Renal cortex interstitium (tissue), 11 donors: ENCODE results near the gene ADGRG1. TPM values are rescaled to one million over a fixed set of nuclear protein-coding genes. Genes with fewer than 3 reads are reported as not detected.
"Not testable (repeated sequence)": the region's sequence is repeated elsewhere in the genome, so short reads cannot be mapped to it uniquely, and the experiment has no call there.

Source experiments
- DNase-seq, 11 donors: peaks; one replicate each; pipeline ENCODE4 v3.0.0-alpha.2; 2013; ENCODE audit warnings: low read depth in 9 of 11, low spot score in 4 of 11; ENCODE audit errors: extremely low read depth in 1 of 11
- polyA plus RNA-seq, 3 donors: library from polyadenylated mRNA; unstranded; fragments of 120-200 nt; gene quantifications; one replicate each; pipeline ENCODE4 v1.2.1, GENCODE V29; 2013; ENCODE audit not compliant: insufficient read length in 3 of 3

Gene ADGRG1
- polyA plus RNA-seq, 3 donors: 58.2 to 93.6 (median 59.3) TPM

DNA sequence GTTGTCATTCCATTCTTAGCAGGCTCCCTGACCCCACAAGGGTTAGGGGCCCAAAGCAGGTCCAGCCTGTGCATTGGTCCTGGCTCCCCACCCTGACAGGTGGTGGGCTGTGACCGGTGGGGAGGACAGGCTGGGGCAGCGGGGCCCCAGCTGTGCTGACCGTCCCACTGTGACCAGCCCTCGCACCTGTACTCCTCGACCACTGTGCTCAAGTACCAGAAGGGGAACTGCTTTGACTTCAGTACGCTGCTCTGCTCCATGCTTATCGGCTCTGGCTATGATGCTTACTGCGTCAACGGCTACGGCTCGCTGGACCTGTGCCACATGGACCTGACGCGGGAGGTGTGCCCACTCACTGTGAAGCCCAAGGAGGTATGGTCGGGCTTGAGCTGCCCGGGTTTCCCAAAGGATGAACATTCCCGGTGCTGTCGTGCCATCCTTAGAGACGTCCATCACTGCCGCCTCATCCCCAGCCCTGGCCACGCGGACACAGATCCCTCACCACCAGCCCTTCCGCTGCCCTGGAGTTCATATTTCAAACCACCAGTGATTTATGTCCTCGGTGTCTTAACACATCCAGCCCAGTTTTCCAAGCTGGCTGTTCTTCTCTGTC, 73.4 kb downstream of the ADGRG1 start:
- peak in 3 of 11 donors; percentile 40 to 48 (median 42) for DNase-seq

DNA sequence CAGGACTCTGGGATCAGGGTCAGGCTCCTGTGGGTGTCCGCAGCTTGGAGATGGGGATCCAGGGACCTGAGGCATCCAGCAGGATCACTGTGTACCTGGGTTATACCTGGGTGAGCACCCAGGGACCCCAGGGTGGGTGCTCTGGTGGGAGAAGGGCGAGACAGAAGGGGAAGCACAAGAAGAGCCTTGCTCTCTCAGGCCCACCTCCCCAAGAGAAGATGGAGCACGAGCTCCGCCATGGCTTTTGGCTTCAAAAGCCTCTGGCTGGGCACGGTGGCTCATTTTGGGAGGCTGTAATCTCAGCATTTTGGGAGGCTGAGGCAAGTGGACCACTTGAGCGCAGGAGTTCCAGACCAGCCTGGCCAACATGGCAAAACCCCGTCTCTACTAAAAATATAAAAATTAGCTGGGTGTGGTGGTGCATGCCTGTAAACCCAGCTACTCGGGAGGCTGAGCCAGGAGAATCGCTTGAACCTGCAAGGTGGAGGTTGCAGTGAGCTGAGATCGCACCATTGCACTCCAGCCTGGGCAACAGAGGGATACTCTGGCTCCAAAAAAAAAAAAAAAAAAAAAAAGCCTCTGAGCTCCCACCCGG, 75.1 kb downstream of the ADGRG1 start:
- DNase-seq: no peak

DNA sequence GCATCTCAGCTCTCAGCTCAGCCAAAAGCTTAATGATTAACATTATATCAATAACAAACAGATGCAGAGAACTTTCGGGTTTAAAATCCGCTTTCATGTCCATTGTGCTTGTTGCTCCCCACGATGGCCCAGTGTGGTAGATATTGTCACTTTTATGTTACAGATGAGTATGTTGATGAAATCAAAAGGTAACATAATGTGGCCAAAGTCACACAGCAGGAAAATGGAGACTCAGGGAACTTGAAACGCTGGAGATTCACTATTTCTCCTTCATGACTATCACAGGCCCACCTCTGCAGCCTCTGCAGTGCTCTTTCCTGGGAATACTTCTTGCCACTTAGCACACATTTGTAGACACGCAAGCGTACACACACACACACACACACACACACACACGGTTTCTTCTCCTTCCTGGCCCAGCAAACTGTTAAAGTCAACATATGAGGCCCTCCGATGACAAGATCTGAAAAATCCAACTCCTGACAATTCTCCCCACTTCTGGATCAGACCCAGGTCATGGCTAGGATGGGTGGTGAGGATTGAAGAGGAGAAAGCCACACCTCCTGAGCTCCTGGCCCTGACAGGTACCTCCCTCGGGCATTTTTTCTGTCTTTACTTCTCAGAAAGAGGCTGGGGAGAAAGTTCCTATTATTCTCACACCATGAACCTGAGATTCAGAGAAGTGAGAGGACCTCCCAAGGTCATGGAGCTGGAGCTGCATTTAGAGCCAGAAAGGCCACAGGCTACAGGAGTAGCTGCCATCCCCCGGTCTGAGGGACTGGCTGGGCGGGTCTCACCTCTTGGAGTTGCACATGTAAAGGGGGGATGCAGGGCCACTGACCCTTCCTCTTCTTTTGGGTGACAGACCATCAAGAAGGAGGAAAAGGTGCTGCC, 75.8 kb downstream of the ADGRG1 start:
- DNase-seq: no peak

DNA sequence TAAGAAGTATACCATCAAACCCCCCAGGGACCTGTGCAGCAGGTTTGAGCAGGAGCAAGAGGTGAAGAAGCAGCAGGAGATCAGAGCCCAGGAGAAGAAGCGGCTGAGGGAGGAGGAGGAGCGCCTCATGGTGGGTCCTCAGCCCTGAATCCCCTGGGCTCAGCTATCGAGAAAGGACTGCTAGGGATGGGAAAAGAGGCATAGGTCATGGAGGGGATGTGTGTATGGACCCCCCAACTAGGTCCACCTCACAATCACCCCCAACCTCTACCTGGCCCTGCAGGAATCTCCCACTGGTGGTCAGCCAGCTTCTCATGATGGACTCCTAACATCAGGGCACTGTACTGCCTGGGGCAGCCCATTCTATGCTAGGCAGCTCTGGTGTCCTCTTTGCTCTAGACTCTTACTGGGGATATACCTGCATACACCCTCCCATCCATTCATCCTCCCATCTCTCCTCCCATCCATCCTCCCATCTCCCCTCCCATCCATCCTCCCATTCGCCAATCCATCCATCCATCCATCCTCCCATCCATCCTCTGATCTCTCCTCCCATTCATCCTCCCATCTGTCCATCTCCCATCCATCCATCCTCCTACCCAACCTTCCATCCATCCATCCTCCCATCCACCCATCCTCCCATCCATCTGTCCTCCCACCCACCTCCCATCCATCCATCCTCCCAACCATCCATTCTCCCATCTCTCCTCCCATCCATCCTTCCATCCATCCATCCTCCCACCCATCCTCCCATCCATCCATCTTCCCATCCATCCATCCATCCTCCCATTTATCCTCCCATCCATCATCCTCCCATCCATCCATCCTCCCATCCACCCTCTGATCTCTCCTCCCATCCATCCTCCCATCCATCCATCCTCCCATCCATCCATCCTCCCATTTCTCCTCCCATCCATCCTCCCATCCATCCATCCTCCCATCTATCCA, 76.7 kb downstream of the ADGRG1 start:
- DNase-seq: no peak

DNA sequence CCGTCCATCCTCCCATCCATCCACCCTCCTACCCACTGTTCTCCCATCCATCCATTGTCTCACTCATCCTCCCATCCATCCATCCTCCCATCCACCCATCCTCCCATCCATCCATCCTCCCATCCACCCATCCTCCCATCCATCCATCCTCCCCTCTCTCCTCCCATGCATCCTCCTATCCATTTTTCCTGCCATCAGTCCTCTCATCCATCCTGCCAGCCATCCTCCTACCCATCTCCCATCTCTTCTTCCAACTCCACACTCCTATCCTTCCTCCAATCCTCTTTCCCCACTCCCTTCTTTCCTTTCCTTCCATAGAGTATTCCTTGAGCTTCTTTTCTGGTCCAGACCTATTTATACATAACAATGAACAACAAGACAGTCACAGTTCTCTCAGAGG, 78.3 kb downstream of the ADGRG1 start:
- no peak for DNase-seq

DNA sequence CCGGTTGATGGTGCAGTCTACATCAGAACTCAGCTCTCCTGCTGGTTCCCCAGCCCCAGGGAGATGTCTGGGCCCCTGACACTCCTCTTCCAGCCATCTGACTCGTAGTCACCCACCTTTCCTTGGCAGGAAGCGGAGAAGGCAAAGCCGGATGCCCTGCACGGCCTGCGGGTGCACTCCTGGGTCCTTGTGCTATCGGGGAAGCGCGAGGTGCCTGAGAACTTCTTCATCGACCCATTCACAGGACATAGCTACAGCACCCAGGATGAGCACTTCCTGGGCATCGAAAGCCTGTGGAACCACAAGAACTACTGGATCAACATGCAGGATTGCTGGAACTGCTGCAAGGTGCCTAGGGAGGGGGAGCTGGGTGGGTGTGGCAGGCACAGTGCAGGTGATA, 78.9 kb downstream of the ADGRG1 start:
- DNase-seq: no peak

DNA sequence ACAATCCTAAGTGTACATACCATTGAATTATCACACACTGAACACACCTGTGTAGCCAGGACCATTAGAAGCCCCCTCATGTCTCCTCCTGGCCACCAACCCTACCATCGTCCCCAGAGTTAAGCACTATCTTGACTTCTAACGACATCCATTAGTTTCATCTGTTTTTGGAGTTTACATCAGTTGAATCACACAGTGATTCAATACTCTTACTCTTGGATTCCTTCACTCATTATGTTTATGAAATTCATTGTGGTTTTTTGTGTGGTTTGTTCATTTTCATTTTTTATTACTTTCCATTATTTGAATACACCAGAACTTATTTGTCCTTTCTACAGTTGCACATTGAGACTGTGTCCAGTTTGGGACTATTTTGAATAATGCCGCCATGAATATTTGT, 79.7 kb downstream of the ADGRG1 start:
- DNase-seq: no peak

DNA sequence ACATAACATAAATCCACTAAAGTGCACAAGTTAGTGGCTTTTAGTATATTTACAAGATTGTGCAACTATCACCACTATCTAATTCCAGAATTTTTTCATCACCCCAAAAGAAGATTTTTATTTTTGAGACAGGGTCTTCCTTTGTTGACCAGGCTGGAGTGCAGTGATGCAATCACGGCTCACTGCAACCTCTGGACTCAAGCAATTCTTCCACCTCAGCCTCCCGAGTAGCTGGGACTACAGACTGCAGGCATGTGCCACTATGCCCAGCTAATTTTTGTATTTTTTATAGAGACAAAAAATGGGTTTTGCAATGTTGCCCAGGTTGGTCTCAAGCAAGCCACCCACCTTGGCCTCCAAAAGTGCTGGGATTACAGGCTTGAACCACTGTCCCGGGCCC, 81.2 kb downstream of the ADGRG1 start:
- no peak for DNase-seq

DNA sequence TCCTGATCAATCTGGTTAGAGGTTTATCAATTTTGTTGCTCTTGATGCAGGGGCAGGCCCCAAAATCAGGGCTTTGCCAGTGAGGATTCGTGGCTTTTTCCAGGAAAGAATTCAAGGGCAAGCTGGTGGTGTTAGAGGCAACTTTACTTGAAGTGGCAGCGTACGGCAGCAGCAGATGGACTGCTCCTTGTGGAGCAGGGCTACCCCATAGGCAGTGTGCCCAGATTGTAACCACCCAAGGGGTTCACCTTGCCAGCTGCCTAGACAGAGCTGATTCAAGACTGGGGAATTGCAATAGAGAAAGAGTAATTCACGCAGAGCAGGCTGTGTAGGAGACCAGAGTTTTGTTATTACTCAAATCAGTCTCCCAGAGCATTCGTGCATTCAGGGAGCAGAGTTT, 82.9 kb downstream of the ADGRG1 start:
- no peak for DNase-seq

DNA sequence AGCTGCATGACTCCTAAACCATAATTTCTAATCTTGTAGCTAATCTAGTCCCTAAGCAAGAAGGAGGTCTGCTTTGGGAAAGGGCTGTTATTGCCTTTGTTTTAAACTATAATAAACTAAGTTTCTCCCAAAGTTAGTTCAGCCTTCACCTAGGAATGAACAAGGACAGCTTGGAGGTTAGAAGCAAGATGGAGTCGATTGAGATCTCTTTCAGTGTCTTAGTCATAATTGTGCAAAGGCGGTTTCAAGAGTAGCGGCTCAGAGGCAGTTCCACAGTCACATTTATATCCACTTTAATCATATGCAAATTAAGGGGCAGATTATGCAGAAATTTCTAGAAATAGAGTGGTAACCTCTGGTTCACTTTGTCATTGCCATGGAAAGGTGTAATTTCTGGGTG, 83.6 kb downstream of the ADGRG1 start:
- no peak for DNase-seq

DNA sequence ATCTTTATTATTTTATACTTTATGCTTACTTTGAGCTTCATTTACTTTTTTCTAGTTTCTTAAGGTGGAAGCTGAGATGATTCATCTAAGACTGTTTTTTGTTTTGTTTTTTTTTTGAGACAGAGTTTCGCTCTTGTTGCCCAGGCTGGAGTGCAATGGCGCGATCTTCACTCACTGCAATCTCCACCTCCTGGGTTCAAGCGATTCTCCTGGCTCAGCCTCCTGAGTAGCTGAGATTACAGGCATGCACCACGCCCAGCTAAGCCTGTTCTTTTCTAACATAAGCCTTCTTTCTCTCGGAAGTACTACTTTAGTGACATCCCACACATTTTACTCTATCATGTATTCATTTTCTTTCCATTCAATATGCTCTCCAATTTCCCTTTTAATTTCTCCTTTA, 84.1 kb downstream of the ADGRG1 start:
- not testable (repeated sequence) for DNase-seq

DNA sequence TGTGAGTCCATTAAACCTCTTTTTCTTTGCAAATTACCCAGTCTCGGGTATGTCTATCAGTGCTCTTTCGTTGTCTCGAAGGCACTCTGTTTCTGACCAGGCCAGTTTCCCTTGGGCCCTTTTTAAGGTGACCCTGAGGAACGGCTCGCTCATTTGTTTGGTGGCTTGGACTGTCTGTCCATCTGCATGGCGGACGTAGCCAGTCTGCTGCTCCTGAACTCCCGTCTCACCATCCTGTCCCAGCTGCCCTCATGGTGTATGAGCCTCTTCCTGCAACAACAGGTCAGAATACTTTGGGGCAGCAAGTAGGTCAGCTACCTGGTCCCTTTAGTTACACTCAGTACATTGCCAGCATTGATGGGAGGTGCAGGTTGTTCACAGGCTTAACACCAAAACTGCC, 85.2 kb downstream of the ADGRG1 start:
- no peak for DNase-seq

DNA sequence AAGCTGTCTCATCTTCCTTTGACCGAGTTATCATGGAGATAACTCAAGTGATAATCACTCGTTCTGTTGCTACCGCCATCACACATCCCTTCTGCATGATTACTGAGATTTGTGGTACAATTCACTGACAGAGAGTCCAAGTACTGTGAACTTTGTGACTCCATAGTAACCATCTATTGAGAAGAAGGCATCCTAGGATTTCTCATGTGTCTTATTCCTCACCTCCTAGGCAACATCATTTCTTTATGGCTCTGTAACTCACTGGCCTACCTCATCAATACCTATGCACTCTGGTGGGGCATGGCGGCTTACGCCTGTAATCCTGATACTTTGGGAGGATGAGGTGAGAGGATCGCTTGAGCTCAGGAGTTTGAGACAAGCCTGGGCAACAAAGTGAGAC, 85.6 kb downstream of the ADGRG1 start:
- DNase-seq: no peak

Other genes starting within 250 kb of the ADGRG1 start
- under 1 TPM in 2 of 3 donors, not detected in 1; 0.19 to 0.38 TPM for gene CCL17, start 223.9 kb upstream of the ADGRG1 start, polyA plus RNA-seq
- 100 to 1,000 TPM in 1 of 3 donors, 10 to 100 TPM in 2; 92.1 to 110 (median 95.7) TPM for gene CIAPIN1, start 181.2 kb upstream of the ADGRG1 start, polyA plus RNA-seq
- gene COQ9, start 181.2 kb upstream of the ADGRG1 start, polyA plus RNA-seq: 100 to 1,000 TPM in 1 of 3 donors, 10 to 100 TPM in 2; 94.3 to 108 (median 96.0) TPM
- 10 to 100 TPM; 79.9 to 89.8 (median 88.4) TPM for gene POLR2C, start 166.0 kb upstream of the ADGRG1 start, polyA plus RNA-seq
- gene DOK4, start 142.1 kb upstream of the ADGRG1 start, polyA plus RNA-seq: 10 to 100 TPM; 26.2 to 36.8 (median 36.6) TPM
- 10 to 100 TPM; 13.7 to 21.6 (median 17.9) TPM for gene CCDC102A, start 92.1 kb upstream of the ADGRG1 start, polyA plus RNA-seq
- gene ADGRG5, start 86.0 kb upstream of the ADGRG1 start, polyA plus RNA-seq: 1 to 10 TPM in 2 of 3 donors, under 1 TPM in 1; 0.93 to 2.1 (median 1.2) TPM
- under 1 TPM; 0.21 to 0.48 (median 0.27) TPM for gene ADGRG3, start 39.7 kb downstream of the ADGRG1 start, polyA plus RNA-seq
- gene DRC7, start 66.2 kb downstream of the ADGRG1 start, polyA plus RNA-seq: 1 to 10 TPM; 2.4 to 4.8 (median 3.8) TPM
- 10 to 100 TPM; 18.2 to 24.9 (median 21.9) TPM for gene KATNB1, start 107.1 kb downstream of the ADGRG1 start, polyA plus RNA-seq
- gene KIFC3, start 173.9 kb downstream of the ADGRG1 start, polyA plus RNA-seq: 10 to 100 TPM; 40.0 to 92.3 (median 58.4) TPM